Measurements from ENCODE around the gene ARHGAP18.

DNA sequence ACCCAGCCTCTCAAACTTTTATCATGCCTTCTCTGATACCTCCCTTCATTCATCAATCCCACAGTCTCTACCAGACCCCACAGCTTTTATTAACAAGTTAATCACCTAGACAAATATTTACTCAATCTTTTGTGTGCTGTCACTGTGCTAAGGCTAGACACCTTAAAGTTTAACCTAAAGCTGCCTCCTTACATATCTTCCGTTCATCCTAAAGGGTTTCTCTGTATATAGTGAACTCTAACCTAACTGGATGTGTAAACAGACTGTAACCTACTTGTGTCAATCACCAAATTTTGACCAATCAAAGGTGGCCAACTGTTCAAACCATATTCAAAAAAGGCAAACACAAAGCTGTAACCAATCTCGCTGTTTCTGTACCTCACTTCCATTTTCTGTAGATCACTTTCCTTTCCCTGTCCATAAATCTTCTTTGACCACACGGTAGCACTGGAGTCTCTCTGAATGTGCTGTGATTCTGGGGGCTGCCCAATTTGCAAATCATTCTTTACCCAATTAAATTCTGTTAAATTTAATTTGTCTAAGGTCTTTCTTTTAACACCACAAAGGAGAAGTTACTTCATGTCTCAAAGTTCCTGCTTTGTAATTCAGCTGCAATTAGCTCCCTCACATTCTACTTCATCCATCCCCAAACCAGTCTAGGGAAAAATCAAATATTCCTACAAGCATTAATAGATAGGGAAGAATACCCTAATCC is 72.5 kb downstream of the ARHGAP18 start:
- TF ChIP-seq, protein P1, sequence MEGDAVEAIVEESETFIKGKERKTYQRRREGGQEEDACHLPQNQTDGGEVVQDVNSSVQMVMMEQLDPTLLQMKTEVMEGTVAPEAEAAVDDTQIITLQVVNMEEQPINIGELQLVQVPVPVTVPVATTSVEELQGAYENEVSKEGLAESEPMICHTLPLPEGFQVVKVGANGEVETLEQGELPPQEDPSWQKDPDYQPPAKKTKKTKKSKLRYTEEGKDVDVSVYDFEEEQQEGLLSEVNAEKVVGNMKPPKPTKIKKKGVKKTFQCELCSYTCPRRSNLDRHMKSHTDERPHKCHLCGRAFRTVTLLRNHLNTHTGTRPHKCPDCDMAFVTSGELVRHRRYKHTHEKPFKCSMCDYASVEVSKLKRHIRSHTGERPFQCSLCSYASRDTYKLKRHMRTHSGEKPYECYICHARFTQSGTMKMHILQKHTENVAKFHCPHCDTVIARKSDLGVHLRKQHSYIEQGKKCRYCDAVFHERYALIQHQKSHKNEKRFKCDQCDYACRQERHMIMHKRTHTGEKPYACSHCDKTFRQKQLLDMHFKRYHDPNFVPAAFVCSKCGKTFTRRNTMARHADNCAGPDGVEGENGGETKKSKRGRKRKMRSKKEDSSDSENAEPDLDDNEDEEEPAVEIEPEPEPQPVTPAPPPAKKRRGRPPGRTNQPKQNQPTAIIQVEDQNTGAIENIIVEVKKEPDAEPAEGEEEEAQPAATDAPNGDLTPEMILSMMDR (IDR thresholded peaks at IDR 0.05; ENCODE audit: low read length), result no peak
- TF ChIP-seq EZH2 (optimal IDR thresholded peaks at IDR 0.05; ENCODE audit: low read depth, low read length), result no peak
